ENCODE data around the gene MSL1.
A peak's percentile ranks its signal among the peaks of the same experiment; 100 is the strongest.

The MSL1 gene

GRCh38 chr17:40174514-40174913 lies 52.7 kb downstream of the MSL1 start:
- no peak for DNase-seq (ENCODE audit: low read depth)

GRCh38 chr17:40175928-40176753 lies 54.4 kb downstream of the MSL1 start:
- DNase-seq (ENCODE audit: low read depth): no peak

GRCh38 chr17:40176754-40177110 lies 55.0 kb downstream of the MSL1 start:
- DNase-seq (ENCODE audit: low read depth): no peak

GRCh38 chr17:40177275-40177874 lies 55.6 kb downstream of the MSL1 start, which contains the start of gene RAPGEFL1:
Gene RAPGEFL1, plus strand, starts transcription at chr17:40177470. Its CDS starts 392 bp downstream, at chr17:40177862.
- DNase-seq (ENCODE audit: low read depth): peak; percentile 85

GRCh38 chr17:40178021-40178601 lies 56.3 kb downstream of the MSL1 start:
- DNase-seq (ENCODE audit: low read depth): no peak

- no peak for DNase-seq (ENCODE audit: low read depth)
Observed at GRCh38 chr17:40178660-40179059, 56.9 kb downstream of the MSL1 start.

GRCh38 chr17:40179923-40180659 lies 58.3 kb downstream of the MSL1 start:
- no peak for DNase-seq (ENCODE audit: low read depth)

- no peak for DNase-seq (ENCODE audit: low read depth)
Observed at GRCh38 chr17:40180694-40181093, 58.9 kb downstream of the MSL1 start.

GRCh38 chr17:40181205-40181604 lies 59.4 kb downstream of the MSL1 start:
- DNase-seq (ENCODE audit: low read depth): no peak

- no peak for DNase-seq (ENCODE audit: low read depth)
Observed at GRCh38 chr17:40182606-40183005, 60.8 kb downstream of the MSL1 start.

Data from activated T-cell treated with anti-CD3 and anti-CD28 coated beads for 48 hours (primary cell).